SW 1271 (cell line): ENCODE results near the gene SUOX.
"Not testable (repeated sequence)": the region's sequence is repeated elsewhere in the genome, so short reads cannot be mapped to it uniquely, and the experiment has no call there.

Experiments
- DNase-seq, 2 experiments: peaks; one replicate each; lab custom pipeline; 2025; lab: John Stamatoyannopoulos, UW

SUOX gene

GRCh38 chr12:55983232-55983842 is 13.7 kb upstream of the SUOX start:
- no peak for DNase-seq

- no peak for DNase-seq
These were observed 12.2 kb upstream of the SUOX start for GRCh38 chr12:55984861-55985260.

GRCh38 chr12:55985341-55985740 is 11.7 kb upstream of the SUOX start:
- DNase-seq, result no peak

DNA sequence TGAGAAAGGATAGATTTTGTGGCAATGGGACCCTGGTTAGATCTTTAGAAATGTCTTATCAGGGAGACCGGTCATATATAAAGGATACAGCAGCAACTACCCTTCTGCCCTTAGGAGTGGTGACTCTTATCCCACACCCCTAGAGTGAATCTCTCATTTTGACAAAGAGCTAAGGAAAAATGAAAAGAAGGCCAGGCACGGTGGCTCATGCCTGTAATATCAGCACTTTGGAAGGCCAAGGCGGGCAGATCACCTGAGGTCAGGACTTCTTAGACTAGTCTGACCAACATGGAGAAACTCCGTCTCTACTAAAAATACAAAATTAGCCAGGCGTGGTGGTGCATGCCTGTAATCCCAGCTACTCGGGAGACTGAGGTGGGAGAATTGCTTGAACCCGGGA is 11.1 kb upstream of the SUOX start:
- not testable (repeated sequence) for DNase-seq

GRCh38 chr12:55991110-55991509 is 6.0 kb upstream of the SUOX start:
- DNase-seq, result no peak

DNA sequence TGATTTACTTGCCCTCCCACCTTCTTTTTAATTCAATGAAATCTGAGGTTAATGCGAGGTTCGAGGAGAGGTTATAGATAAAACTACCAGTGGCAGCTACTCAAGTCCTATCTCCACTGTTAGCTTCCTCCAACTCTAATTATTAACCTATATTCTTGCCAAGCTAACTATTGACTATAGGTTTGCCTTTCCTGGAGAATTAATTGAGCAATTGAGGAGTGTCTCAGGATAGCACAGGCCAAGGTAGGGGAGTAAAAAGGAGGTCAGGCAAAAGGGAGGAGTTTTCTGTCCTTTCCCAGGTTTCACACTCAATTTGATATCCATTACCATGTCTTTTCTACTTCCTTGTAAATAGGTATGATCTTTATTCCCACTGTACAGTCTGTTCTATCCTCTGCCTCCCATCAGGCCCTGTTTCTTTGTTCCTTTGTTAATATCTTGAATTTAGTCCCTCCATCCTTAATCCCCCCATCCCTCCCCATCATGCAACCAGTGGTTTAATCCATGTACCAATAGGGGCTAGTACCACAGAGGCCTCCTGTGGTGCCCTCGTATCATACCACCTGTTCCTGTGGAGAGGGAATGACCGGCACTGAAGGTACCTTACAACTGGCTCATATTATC is 3.7 kb upstream of the SUOX start:
- DNase-seq, result no peak

DNA sequence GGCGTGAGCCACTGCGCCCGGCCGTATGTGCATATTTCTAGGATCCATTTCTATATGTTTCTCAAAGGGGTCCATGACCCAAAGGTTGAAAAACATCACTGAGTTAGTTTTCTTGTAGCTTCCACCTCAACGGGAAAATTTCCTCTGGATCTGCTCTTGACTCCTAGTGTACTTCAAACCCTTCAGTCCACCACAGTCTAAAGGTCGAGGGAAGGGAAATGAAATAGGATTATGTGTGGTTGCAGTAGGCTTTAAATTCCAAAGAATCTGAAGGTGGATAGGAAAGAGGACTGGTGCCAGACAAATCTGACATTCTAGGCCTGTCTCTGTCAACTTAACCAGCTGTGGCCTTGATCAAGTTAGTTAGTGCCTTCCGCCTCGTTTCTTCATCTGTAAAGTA is 1.7 kb upstream of the SUOX start:
- no peak for DNase-seq

DNA sequence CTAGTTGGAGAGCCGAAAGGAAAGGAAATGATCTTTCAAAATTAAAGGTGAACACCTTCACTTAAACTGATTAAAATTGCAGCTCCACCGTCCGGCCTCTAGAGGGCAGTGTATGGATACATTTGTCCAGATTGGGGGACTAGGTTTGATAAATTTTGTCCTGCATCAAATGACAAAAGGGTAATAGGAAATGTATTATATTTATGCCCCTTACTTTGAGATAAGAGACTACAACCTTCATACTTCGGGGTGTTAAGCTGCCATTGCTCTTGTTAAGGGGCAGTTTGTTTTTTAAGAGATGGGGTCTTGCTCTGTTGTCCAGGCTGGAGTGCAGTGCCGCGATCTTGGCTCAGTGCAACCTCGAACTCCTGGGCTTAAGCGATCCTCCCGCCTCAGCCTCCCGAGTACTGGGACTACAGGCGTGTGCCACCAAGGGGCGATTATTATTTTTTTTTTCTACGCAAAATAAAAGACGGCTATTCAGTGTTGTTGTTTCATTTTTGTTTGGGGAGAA is 818 bp upstream of the SUOX start:
- DNase-seq, result peak; percentile 13 to 73

GRCh38 chr12:55997535-55997859 is 421 bp downstream of the SUOX start:
- DNase-seq, result no peak

DNA sequence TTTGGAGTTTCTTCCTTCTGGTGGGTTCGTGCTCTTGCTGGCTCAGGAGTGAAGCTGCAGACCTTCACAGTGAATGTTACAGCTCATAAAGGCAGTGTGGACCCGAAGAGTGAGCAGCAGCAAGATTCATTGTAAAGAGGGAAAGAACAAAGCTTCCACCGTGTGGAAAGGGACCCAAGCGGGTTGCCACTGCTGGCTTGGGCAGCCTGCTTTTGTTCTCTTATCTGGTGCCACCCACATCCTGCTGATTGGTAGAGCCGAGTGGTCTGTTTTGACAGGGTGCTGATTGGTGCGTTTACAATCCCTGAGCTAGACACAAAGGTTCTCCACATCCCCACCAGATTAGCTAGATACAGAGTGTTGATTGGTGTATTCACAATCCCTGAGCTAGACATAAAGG is 2.4 kb downstream of the SUOX start:
- DNase-seq, result not testable (repeated sequence)

GRCh38 chr12:55999999-56000540 is 3.0 kb downstream of the SUOX start:
- not testable (repeated sequence) for DNase-seq

DNA sequence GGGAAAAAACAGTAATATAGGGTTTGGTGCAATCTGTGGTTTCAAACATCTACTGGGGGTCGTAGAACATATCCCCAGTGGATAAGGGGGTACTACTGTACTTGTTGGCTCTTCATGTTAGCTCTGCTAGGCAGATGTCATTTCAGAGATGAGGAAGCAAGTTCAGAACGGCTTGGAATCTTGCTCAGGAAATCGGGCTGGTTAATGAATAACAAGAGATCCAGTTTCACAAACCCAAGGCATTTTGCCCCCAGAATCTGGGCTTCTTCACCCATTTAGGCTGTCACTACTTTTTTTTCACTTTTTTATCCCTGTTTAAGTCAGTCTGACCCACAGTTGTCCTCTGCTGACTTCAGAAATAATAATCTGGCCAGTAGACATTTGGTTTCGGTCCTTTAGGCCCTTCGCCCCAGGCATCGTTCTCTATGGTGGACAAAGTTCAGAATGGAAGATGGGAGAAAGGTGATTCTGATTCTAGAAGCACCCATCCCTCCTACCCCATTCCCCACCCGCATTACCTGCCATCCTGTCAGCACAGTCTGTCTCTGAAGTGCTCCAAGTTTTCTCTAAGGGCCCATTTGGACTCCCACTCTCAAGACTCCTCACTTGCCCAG is 4.5 kb downstream of the SUOX start:
- DNase-seq, result no peak

DNA sequence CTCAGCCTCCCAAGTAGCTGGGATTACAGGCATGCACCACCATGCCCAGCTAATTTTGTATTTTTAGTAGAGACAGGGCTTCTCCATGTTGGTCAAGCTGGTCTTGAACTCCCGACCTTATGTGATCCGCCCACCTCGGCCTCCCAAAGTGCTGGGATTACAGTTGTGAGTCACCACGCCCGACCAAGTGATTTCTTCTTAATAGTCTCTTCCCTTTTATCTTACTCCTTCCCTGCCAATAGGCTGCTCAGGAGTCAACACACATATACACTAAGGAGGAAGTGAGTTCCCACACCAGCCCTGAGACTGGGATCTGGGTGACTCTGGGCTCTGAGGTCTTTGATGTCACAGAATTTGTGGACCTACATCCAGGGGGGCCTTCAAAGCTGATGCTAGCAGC is 6.3 kb downstream of the SUOX start:
- DNase-seq, result not testable (repeated sequence)

DNA sequence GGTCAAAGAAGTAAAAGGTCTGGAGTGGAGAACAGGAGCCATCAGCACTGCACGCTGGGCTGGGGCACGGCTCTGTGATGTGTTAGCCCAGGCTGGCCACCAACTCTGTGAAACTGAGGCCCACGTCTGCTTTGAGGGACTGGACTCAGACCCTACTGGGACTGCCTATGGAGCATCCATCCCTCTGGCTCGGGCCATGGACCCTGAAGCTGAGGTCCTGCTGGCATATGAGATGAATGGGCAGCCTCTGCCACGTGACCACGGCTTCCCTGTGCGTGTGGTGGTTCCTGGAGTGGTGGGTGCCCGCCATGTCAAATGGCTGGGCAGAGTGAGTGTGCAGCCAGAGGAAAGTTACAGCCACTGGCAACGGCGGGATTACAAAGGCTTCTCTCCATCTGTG is 7.1 kb downstream of the SUOX start:
- no peak for DNase-seq

- peak in 1 of 2 experiments; percentile 53 for DNase-seq
These were observed 10.8 kb downstream of the SUOX start for GRCh38 chr12:56007564-56008559.

GRCh38 chr12:56010111-56010570 is 13.1 kb downstream of the SUOX start:
- no peak for DNase-seq

- DNase-seq, result no peak
These were observed 14.5 kb downstream of the SUOX start for GRCh38 chr12:56011509-56012090.

DNA sequence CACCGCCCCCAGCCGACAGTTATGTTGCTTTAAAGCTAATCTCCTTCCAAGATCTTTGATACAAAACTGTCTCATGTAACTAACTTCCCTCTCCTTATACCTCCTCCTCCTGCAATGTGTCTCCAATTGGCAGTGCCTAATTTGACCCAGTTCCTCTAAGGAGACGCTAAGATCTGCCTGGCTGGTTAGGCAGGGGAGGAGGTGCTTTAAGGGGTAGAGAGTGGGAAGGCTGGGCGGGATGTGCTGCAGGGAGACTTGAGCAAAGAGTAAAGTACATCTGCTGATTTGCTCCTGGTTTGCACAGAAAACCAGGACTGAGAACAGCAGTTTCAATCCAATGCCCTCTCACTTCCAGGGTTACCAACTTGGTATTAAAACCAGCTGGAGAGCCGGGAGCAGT is 16.4 kb downstream of the SUOX start:
- no peak for DNase-seq

GRCh38 chr12:56014205-56014604 is 17.1 kb downstream of the SUOX start:
- DNase-seq, result no peak

GRCh38 chr12:56017181-56017580 is 20.1 kb downstream of the SUOX start:
- no peak for DNase-seq

GRCh38 chr12:56018356-56018755 is 21.3 kb downstream of the SUOX start:
- DNase-seq, result no peak
